ENCODE results near the gene TLR9. TPM values are rescaled to one million over a fixed set of nuclear protein-coding genes. Genes with fewer than 3 reads are reported as not detected.

The TLR9 gene
- total RNA-seq, 1 experiment from 2014 or later = not detected

DNA sequence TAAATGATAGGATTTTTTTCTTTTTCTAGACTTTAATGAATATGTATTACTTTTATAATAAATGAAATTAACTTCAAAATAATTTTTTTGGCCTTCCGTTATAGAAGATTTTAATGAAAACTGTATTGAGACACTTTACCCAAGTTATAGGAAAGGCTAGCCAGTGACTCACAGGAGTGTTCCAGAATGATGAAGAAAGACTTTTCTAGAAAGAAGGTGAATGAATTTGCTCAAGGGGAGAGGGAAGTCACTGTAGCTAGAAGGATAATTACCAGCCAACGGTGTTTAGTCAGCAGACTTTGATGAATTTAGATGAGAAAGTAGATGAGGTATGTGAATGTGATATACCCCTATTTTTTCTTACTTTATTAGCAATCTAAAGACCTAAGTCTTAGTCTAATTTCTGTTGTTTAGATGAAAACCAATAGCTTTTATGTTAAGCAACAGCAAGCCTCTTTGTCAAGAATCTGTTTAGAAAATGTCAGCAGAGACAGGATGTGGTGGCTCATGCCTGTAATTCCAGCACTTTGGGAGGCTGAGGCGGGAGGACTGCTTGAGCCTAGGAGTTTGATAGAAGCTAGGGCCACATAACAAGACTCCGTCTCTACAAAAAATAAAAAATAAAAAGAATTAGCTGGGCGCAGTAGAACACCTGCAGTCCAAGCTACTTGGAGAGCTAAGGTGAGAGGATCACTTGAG is 24.3 kb downstream of the TLR9 start:
- Histone ChIP-seq H4K20me1 (ENCODE audit: control insufficient read depth, insufficient read depth, insufficient read length) (no peaks in the 10 kb centered on the region), H3K4me2 (ENCODE audit: insufficient read depth, insufficient read length, low read length) (no peak overlapping the region), H3K79me1 (ENCODE audit: insufficient read depth, low read depth, low read length, poor library complexity, severe bottlenecking) (no peaks in the 10 kb centered on the region), H2BK12ac (ENCODE audit: insufficient read length, low read depth, low read length) (no peak overlapping the region), H4K91ac (ENCODE audit: insufficient read length, low read depth, low read length) (no peak overlapping the region), H3K56ac (ENCODE audit: insufficient read length, low read depth, low read length) (no peak overlapping the region), H2AK5ac (ENCODE audit: insufficient read length, low read length) (no peak overlapping the region), H3K4me1 (ENCODE audit: insufficient read depth, low read length) (no peaks in the 10 kb centered on the region), H3K9me3 (ENCODE audit: control insufficient read depth, low read depth, low read length) (no peaks in the 10 kb centered on the region), H3K23ac (ENCODE audit: insufficient read length, low read depth, low read length) (no peak overlapping the region), H3K4ac (ENCODE audit: low read depth, low read length) (no peak overlapping the region), H3K14ac (ENCODE audit: insufficient read depth, low read length) (no peak overlapping the region), H4K5ac (ENCODE audit: insufficient read length, low read depth, low read length) (no peak overlapping the region), H3K27ac (ENCODE audit: insufficient read length, low read depth, low read length) (no peak overlapping the region), H2AFZ (ENCODE audit: low read length) (no peak overlapping the region), H2BK120ac (ENCODE audit: low read depth, low read length, poor library complexity, severe bottlenecking) (no peak overlapping the region), H3K23me2 (ENCODE audit: insufficient read length, low read depth, low read length, poor library complexity, severe bottlenecking) (peaks cover 7% of the 10 kb centered on the region), H3K9ac (ENCODE audit: extremely low read depth, insufficient read length, low read length) (no peak overlapping the region), H2BK20ac (ENCODE audit: low read depth, low read length, poor library complexity, severe bottlenecking) (no peak overlapping the region), H3T11ph (ENCODE audit: low read length) (no peak overlapping the region), H2BK15ac (ENCODE audit: low read depth, low read length) (no peak overlapping the region), H2BK5ac (ENCODE audit: insufficient read length, low read length) (no peak overlapping the region), H4K8ac (replicated peaks; ENCODE audit: insufficient read length, low read depth, low read length) (no peak overlapping the region), H3K27me3 (ENCODE audit: insufficient read depth, low read length) (no peaks in the 10 kb centered on the region), H3K79me2 (ENCODE audit: insufficient read depth, low read length) (no peaks in the 10 kb centered on the region), H3K18ac (ENCODE audit: insufficient read length, low read depth, low read length) (no peak overlapping the region)
- H3K27me3 Mint-ChIP-seq (ENCODE audit: low read depth) = peaks cover 2% of the 10 kb centered on the region; the same call in 1 of the 2 replicates
- no peaks in the 10 kb centered on the region for H3K9me3 Mint-ChIP-seq
- no peak for DNase-seq
- H3K4me3 Mint-ChIP-seq = no peak overlapping the region
- no peak overlapping the region for H3K27ac Mint-ChIP-seq
- peaks cover 16 to 17% of the 10 kb centered on the region in 2 experiments for H3K4me1 Mint-ChIP-seq
- TF ChIP-seq, protein P1, sequence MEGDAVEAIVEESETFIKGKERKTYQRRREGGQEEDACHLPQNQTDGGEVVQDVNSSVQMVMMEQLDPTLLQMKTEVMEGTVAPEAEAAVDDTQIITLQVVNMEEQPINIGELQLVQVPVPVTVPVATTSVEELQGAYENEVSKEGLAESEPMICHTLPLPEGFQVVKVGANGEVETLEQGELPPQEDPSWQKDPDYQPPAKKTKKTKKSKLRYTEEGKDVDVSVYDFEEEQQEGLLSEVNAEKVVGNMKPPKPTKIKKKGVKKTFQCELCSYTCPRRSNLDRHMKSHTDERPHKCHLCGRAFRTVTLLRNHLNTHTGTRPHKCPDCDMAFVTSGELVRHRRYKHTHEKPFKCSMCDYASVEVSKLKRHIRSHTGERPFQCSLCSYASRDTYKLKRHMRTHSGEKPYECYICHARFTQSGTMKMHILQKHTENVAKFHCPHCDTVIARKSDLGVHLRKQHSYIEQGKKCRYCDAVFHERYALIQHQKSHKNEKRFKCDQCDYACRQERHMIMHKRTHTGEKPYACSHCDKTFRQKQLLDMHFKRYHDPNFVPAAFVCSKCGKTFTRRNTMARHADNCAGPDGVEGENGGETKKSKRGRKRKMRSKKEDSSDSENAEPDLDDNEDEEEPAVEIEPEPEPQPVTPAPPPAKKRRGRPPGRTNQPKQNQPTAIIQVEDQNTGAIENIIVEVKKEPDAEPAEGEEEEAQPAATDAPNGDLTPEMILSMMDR (conservative IDR thresholded peaks at IDR 0.05) = no peak
- H3K36me3 Mint-ChIP-seq (ENCODE audit: insufficient read depth in 1 of 3, low read depth in 3 of 3) = peaks cover 30 to 69% (median 63%) of the 10 kb centered on the region in 3 experiments; a peak in 6 of 7 replicates
- no CpG with 5 or more reads among the region's 5 CpGs for WGBS (ENCODE audit: extremely low coverage, insufficient read length, low lambda C conversion rate)
